Left ventricle myocardium inferior (tissue), 1 donor: ENCODE results near the gene CSNK1D. TPM values are rescaled to one million over a fixed set of nuclear protein-coding genes. Genes with fewer than 3 reads are reported as not detected.

Experiments used
- DNase-seq: peaks from one replicate; pipeline ENCODE4 v3.0.0-alpha.2; 2020
- H3K27ac ChIP-seq: fragments of 200-600 bp; replicated peaks from 2 replicates; pipeline ENCODE4 v1.8.0; 2021
- H3K27me3 ChIP-seq: fragments of 200-600 bp; 2 replicates; pipeline ENCODE4 v1.8.0; 2021; ENCODE audit warnings: low read depth
- H3K36me3 ChIP-seq: fragments of 200-600 bp; 2 replicates; pipeline ENCODE4 v1.8.0; 2021
- H3K4me1 ChIP-seq: fragments of 200-600 bp; 2 replicates; pipeline ENCODE4 v1.8.0; 2021
- H3K4me3 ChIP-seq: fragments of 200-600 bp; 2 replicates; pipeline ENCODE4 v1.8.0; 2021; ENCODE audit warnings: mild to moderate bottlenecking, moderate library complexity
- H3K9me3 ChIP-seq: fragments of 200-600 bp; replicated peaks from 2 replicates; pipeline ENCODE4 v1.8.0; 2021
- CTCF ChIP-seq: fragments of 200-600 bp; IDR thresholded peaks from 2 replicates; pipeline ENCODE4 v1.8.0; 2021; ENCODE audit warnings: antibody characterized with exemption, mild to moderate bottlenecking, borderline replicate concordance
- intact Hi-C: fragments of 100-400 bp; cut with micrococcal nuclease; formaldehyde crosslinking; loops from one replicate; pipeline ENCODE4 v1.11.0; 2022
- total RNA-seq: library from RNA; stranded (reverse); fragmentation: NEBNext Ultra II Directional; extraction: Animal tissue kit (Norgen Biotek cat#: 25700); gene quantifications from one replicate; pipeline ENCODE4 v1.2.1, GENCODE V29; 2021
- donor health status: DM: no; HTN: yes; CAD: no; lungs with severe emphysema.

The CSNK1D gene
- total RNA-seq, 1 donor from 2014 or later = 61.8 TPM

DNA sequence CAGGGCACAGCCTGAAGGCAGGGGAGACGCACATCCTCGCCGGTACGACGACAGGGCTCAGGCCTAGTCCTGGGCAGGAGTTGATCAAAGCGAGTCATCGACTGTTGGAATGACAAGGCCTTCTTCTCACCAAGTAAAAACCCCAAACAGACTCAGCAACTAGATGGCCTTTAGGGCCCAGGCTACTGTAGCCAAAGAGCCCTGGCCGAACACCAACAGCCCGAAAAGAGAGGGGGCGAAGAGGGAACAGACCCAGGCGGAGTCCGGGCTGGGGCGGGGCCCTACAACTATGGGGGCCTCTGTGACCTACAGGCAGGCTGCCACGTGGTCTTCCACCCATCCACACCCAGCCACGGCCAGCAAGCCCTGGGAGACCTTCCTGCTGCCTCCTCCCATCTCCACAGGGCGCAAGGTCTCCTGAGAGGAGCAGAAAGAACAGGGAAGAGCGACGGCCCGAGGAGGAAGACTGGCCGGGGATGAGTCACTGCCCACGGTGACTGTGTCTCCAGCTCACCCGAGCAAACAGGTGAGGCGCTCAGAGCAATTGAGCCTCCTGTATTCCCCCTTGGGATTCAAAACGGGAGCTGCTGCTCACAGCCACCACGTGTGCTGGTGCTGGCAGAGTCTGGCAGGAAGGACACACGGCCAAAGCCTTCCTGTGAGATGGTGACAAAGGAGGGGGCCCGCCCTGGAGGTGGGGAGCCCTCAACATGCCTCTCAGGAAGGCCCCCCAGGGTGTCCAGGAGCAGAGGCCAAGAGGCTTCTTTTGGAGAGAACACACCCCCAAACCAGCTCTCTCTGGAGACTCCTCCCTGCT, 26.9 kb downstream of the CSNK1D start:
- DNase-seq = no peak
- Histone ChIP-seq H3K4me3 (no peak overlapping the region), H3K4me1 (peaks cover 78% of the 10 kb centered on the region), H3K27me3 (no peaks in the 10 kb centered on the region), H3K27ac (peak overlapping the region; percentile 75), H3K36me3 (peaks cover 82% of the 10 kb centered on the region), H3K9me3 (no peaks in the 10 kb centered on the region)
- no peak for TF ChIP-seq CTCF
- intact Hi-C loops = no loop called here

GRCh38 chr17:82246040-82246364, 27.5 kb downstream of the CSNK1D start:
- H3K9me3 ChIP-seq = no peaks in the 10 kb centered on the region
- no peaks in the 10 kb centered on the region for H3K27me3 ChIP-seq
- H3K36me3 ChIP-seq = peaks cover 77% of the 10 kb centered on the region
- H3K4me1 ChIP-seq = peaks cover 82% of the 10 kb centered on the region
- intact Hi-C loops = no loop called here
- peak overlapping the region; percentile 75 for H3K27ac ChIP-seq
- no peak overlapping the region for H3K4me3 ChIP-seq
- TF ChIP-seq CTCF = no peak
- no peak for DNase-seq

GRCh38 chr17:82245134-82246039, 28.1 kb downstream of the CSNK1D start:
- Histone ChIP-seq H3K27ac (peak overlapping the region; percentile 75), H3K4me3 (no peak overlapping the region), H3K27me3 (no peaks in the 10 kb centered on the region), H3K4me1 (peaks cover 82% of the 10 kb centered on the region), H3K36me3 (peaks cover 70% of the 10 kb centered on the region), H3K9me3 (no peaks in the 10 kb centered on the region)
- DNase-seq = no peak
- TF ChIP-seq CTCF = no peak
- intact Hi-C loops = no loop called here

- H3K27ac ChIP-seq = no peak overlapping the region
- H3K4me1 ChIP-seq = peaks cover 83% of the 10 kb centered on the region
- TF ChIP-seq CTCF = peak; percentile 52
- H3K36me3 ChIP-seq = peaks cover 67% of the 10 kb centered on the region
- no peak for DNase-seq
- intact Hi-C loops = no loop called here
- no peaks in the 10 kb centered on the region for H3K9me3 ChIP-seq
- H3K27me3 ChIP-seq = no peaks in the 10 kb centered on the region
- no peak overlapping the region for H3K4me3 ChIP-seq
These were observed 28.9 kb downstream of the CSNK1D start for GRCh38 chr17:82244413-82245133.
